ENCODE data around the gene KCNC3.
"Not testable (repeated sequence)": the region's sequence is repeated elsewhere in the genome, so short reads cannot be mapped to it uniquely, and the experiment has no call there.

DNA sequence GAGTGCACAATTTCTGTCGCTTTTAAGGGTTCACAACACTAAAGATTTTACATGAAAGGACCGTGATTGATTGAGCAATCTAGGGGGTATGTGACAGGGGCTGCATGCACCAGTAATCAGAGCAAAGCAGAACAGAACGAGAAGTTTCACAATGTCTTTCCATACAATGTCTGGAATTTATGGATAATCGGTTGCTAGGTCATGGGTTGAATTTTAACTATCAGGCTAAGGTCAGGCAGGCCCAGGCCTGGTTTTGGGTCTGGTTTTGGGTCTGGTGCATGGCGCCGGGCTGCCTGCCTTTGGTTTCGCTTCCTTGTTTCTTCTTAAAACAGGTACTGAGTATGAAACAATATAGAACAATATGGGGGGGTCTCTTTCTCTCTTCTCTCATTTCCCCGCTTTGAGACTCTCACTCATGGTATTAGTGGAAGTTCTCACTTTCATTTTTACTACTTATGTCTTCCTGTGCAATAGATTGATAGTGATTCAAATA is 18.0 kb upstream of the KCNC3 start:
- TF ChIP-seq YY1 (IDR thresholded peaks at IDR 0.05; ENCODE audit: low read depth, low read length): 0 out of 2 replicates have a peak, but pooled peaks have one; percentile 47
- TF ChIP-seq EED (IDR thresholded peaks at IDR 0.05; ENCODE audit: low read depth): peak; percentile 84
- TF ChIP-seq, protein P1, sequence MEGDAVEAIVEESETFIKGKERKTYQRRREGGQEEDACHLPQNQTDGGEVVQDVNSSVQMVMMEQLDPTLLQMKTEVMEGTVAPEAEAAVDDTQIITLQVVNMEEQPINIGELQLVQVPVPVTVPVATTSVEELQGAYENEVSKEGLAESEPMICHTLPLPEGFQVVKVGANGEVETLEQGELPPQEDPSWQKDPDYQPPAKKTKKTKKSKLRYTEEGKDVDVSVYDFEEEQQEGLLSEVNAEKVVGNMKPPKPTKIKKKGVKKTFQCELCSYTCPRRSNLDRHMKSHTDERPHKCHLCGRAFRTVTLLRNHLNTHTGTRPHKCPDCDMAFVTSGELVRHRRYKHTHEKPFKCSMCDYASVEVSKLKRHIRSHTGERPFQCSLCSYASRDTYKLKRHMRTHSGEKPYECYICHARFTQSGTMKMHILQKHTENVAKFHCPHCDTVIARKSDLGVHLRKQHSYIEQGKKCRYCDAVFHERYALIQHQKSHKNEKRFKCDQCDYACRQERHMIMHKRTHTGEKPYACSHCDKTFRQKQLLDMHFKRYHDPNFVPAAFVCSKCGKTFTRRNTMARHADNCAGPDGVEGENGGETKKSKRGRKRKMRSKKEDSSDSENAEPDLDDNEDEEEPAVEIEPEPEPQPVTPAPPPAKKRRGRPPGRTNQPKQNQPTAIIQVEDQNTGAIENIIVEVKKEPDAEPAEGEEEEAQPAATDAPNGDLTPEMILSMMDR (IDR thresholded peaks at IDR 0.05 in 2 of 3, conservative IDR thresholded peaks at IDR 0.05 in 1 of 3; ENCODE audit: control insufficient read depth in 2 of 3, extremely low read depth in 1 of 3, insufficient read depth in 1 of 3, low read depth in 3 of 3, low read length in 3 of 3): not testable (repeated sequence)
- not testable (repeated sequence) for TF ChIP-seq CHD2 (IDR thresholded peaks at IDR 0.05; ENCODE audit: borderline replicate concordance, low read depth, low read length)
